ENCODE data around the gene RAD54L. TPM values are rescaled to one million over a fixed set of nuclear protein-coding genes. Genes with fewer than 3 reads are reported as not detected.

RAD54L gene
- polyA plus RNA-seq, 1 of the 3 experiments (the other 2 are of a cell fraction): 11.5 TPM

- Histone ChIP-seq H3K27ac (ENCODE audit: low read depth in 2 of 2, low read length in 1 of 2) (peak overlapping the region in 1 of 2 experiments; percentile 57; a peak in 2 of 4 replicates), H3K4me2 (no peak overlapping the region)
Observed at GRCh38 chr1:46288485-46289133, 41.0 kb downstream of the RAD54L start.

More at GRCh38 chr1:46288485-46289133, 41.0 kb downstream of the RAD54L start:
- Histone ChIP-seq H3K36me3 (replicated peaks in 1 of 2; ENCODE audit: control insufficient read depth in 1 of 2, insufficient read depth in 2 of 2, low read length in 1 of 2) (peaks cover 22 to 42% of the 10 kb centered on the region in 2 experiments), H3K9me3 (no peaks in the 10 kb centered on the region), H4K20me1 (ENCODE audit: insufficient read depth) (peaks cover 3% of the 10 kb centered on the region; the same call in 1 of the 2 replicates), H3K4me1 (ENCODE audit: control insufficient read depth in 1 of 2, insufficient read depth in 2 of 2, low read depth in 1 of 2, low read length in 1 of 2) (0 out of 4 replicates have a peak, but pooled peaks cover 0 to 6% of the 10 kb centered on the region in 2 experiments), H3K9ac (no peak overlapping the region), H3K4me3 (ENCODE audit: low read depth in 2 of 2, low read length in 1 of 2) (no peak overlapping the region), H3K79me2 (ENCODE audit: insufficient read depth) (0 out of 2 replicates have a peak, but pooled peaks cover 6% of the 10 kb centered on the region), H3K9me2 (no peaks in the 10 kb centered on the region), H3F3A (replicated peaks; ENCODE audit: insufficient read depth) (peaks cover 40% of the 10 kb centered on the region), H3K27me3 (ENCODE audit: insufficient read depth) (no peaks in the 10 kb centered on the region), H2AFZ (ENCODE audit: low read depth) (no peak overlapping the region)
- TF ChIP-seq, protein P1, sequence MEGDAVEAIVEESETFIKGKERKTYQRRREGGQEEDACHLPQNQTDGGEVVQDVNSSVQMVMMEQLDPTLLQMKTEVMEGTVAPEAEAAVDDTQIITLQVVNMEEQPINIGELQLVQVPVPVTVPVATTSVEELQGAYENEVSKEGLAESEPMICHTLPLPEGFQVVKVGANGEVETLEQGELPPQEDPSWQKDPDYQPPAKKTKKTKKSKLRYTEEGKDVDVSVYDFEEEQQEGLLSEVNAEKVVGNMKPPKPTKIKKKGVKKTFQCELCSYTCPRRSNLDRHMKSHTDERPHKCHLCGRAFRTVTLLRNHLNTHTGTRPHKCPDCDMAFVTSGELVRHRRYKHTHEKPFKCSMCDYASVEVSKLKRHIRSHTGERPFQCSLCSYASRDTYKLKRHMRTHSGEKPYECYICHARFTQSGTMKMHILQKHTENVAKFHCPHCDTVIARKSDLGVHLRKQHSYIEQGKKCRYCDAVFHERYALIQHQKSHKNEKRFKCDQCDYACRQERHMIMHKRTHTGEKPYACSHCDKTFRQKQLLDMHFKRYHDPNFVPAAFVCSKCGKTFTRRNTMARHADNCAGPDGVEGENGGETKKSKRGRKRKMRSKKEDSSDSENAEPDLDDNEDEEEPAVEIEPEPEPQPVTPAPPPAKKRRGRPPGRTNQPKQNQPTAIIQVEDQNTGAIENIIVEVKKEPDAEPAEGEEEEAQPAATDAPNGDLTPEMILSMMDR (IDR thresholded peaks at IDR 0.05): no peak
- TF ChIP-seq FOXM1 (IDR thresholded peaks at IDR 0.05; ENCODE audit: low read depth) (no peak), RFX5 (IDR thresholded peaks at IDR 0.05; ENCODE audit: low read length) (no peak), MAX (IDR thresholded peaks at IDR 0.05; ENCODE audit: low read depth) (no peak), RCOR1 (IDR thresholded peaks at IDR 0.05; ENCODE audit: low read length) (no peak), SIN3A (IDR thresholded peaks at IDR 0.05; ENCODE audit: borderline replicate concordance, low read depth, low read length) (no peak), NFIC (IDR thresholded peaks at IDR 0.05; ENCODE audit: borderline replicate concordance) (no peak), USF2 (IDR thresholded peaks at IDR 0.05; ENCODE audit: borderline replicate concordance, low read depth, low read length) (no peak), POLR2AphosphoS5 (IDR thresholded peaks at IDR 0.05; ENCODE audit: low read depth, low read length) (no peak), SMC3 (IDR thresholded peaks at IDR 0.05; ENCODE audit: low read depth, low read length) (no peak), MEF2A (IDR thresholded peaks at IDR 0.05; ENCODE audit: borderline replicate concordance, low read depth) (no peak), JUND (IDR thresholded peaks at IDR 0.05) (no peak), PBX3 (IDR thresholded peaks at IDR 0.05) (no peak)
- POLR2A ChIA-PET: no interaction called here
- 93% methylated on average over 1 of the region's 1 CpG for whole genome bisulfite sequencing (ENCODE audit: low lambda C conversion rate)
- CTCF ChIA-PET: interaction anchor here (0.8 kb wide), 1 partner anchor 21 kb away, joined by 3 read pairs; no protein-coding TSS in a partner anchor
- no peak for DNase-seq
